DMS114 treated with DMSO at 0.1 percent for 48 hours (cell line): ENCODE measurements around the gene ZC2HC1C.
A peak's percentile ranks its signal among the peaks of the same experiment; 100 is the strongest.
"Not testable (repeated sequence)": the region's sequence is repeated elsewhere in the genome, so short reads cannot be mapped to it uniquely, and the experiment has no call there.

ENCODE experiments used
- DNase-seq: peaks from one replicate; lab custom pipeline; 2025; ENCODE audit not compliant: unreplicated experiment; lab: John Stamatoyannopoulos, UW

The ZC2HC1C gene

GRCh38 chr14:75054421-75054820, 15.0 kb upstream of the ZC2HC1C start:
- DNase-seq = no peak

GRCh38 chr14:75059642-75060041, 9.8 kb upstream of the ZC2HC1C start:
- DNase-seq = no peak

GRCh38 chr14:75060420-75060819, 9.0 kb upstream of the ZC2HC1C start:
- DNase-seq = no peak

GRCh38 chr14:75063013-75063412, 6.4 kb upstream of the ZC2HC1C start:
- DNase-seq = no peak

- peak; percentile 88 for DNase-seq
These were observed 5.8 kb upstream of the ZC2HC1C start, which contains the start of gene ACYP1 for GRCh38 chr14:75063491-75064204. ACYP1 (minus strand) TSS chr14:75064024; CDS start chr14:75063553, 471 bp downstream.

- DNase-seq = no peak
These were observed 5.3 kb upstream of the ZC2HC1C start for GRCh38 chr14:75064205-75064567.

- no peak for DNase-seq
These were observed 2.8 kb upstream of the ZC2HC1C start for GRCh38 chr14:75066691-75067090.

GRCh38 chr14:75067212-75067611, 2.2 kb upstream of the ZC2HC1C start:
- no peak for DNase-seq

GRCh38 chr14:75067765-75068164, 1.7 kb upstream of the ZC2HC1C start:
- not testable (repeated sequence) for DNase-seq

GRCh38 chr14:75068294-75069120, 934 bp upstream of the ZC2HC1C start:
- DNase-seq = no peak

GRCh38 chr14:75069811-75070145, 337 bp downstream of the ZC2HC1C start:
- DNase-seq = no peak

GRCh38 chr14:75070383-75070782, 942 bp downstream of the ZC2HC1C start:
- no peak for DNase-seq

- DNase-seq = no peak
These were observed 8.4 kb downstream of the ZC2HC1C start for GRCh38 chr14:75077794-75078193.

GRCh38 chr14:75079521-75079920, 10.1 kb downstream of the ZC2HC1C start:
- no peak for DNase-seq

GRCh38 chr14:75081660-75082229, 12.3 kb downstream of the ZC2HC1C start:
- no peak for DNase-seq

- no peak for DNase-seq
These were observed 13.8 kb downstream of the ZC2HC1C start for GRCh38 chr14:75083271-75083670.

- no peak for DNase-seq
These were observed 15.1 kb downstream of the ZC2HC1C start for GRCh38 chr14:75084513-75084912.

GRCh38 chr14:75088153-75088552, 18.7 kb downstream of the ZC2HC1C start:
- no peak for DNase-seq

- peak; percentile 22 for DNase-seq
These were observed 19.3 kb downstream of the ZC2HC1C start for GRCh38 chr14:75088566-75089373.

- DNase-seq = no peak
These were observed 20.9 kb downstream of the ZC2HC1C start for GRCh38 chr14:75090353-75090752.

GRCh38 chr14:75091251-75091650, 21.8 kb downstream of the ZC2HC1C start:
- DNase-seq = no peak
